Endothelial cell of umbilical vein (primary cell): ENCODE measurements around the gene CAMK2B. TPM values are rescaled to one million over a fixed set of nuclear protein-coding genes. Genes with fewer than 3 reads are reported as not detected.

Source experiments
- BruUV-seq: library from RNA; stranded (reverse); fragments of 400-500 nt; replicated peaks from 2 replicates; lab custom pipeline; 2021; lab: Mats Ljungman, UMichigan
- CTCF ChIA-PET: fragments of 300-600, 350-600 bp; sonication (Branson Sonifier 250); formaldehyde crosslinking; loops from one replicate; lab custom pipeline; 2021; ENCODE audit warnings: antibody characterized with exemption, inconsistent platforms; lab: Charles Lee
- POLR2A ChIA-PET: fragments of 300-600, 350-600 bp; sonication (Branson Sonifier 250); formaldehyde crosslinking; loops from one replicate; lab custom pipeline; 2021; ENCODE audit warnings: antibody characterized with exemption, inconsistent platforms; lab: Charles Lee
- DNase-seq: peaks from one replicate; pipeline ENCODE4 v3.0.0-alpha.2; 2011; ENCODE audit warnings: low read depth, low spot score
- FAIRE-seq: peaks from 2 replicates; lab custom pipeline; 2011; peaks lifted over from hg19 to GRCh38; lab: Jason Lieb, UNC
- H2AFZ ChIP-seq: 2 replicates; pipeline ENCODE4 v1.6.0; 2012; ENCODE audit warnings: low read depth, low read length, control low read depth, inconsistent platforms
- H3K27ac ChIP-seq: 2 replicates; pipeline ENCODE4 v1.5.1; 2011; ENCODE audit warnings: low read depth, mild to moderate bottlenecking, control low read depth, low read length, moderate library complexity; ENCODE audit not compliant: insufficient read depth
- H3K27me3 ChIP-seq, 2 experiments: 2 replicates each; pipeline versions ENCODE4 v1.6.0 to v1.6.1; 2011; ENCODE audit warnings: low read length in 2 of 2, mixed read lengths in 1 of 2; ENCODE audit not compliant: control insufficient read depth in 2 of 2, insufficient read depth in 2 of 2
- H3K36me3 ChIP-seq, 2 experiments: 2 replicates in 1 of 2; 3 replicates in 1 of 2; pipeline ENCODE4 v1.5.1; 2011; ENCODE audit warnings: low read length in 2 of 2, mild to moderate bottlenecking in 1 of 2, moderate library complexity in 1 of 2; ENCODE audit not compliant: control insufficient read depth in 2 of 2, insufficient read depth in 2 of 2; ENCODE audit errors: extremely low read depth in 1 of 2
- H3K4me1 ChIP-seq: 3 replicates; pipeline ENCODE4 v1.5.1; 2011; ENCODE audit warnings: mild to moderate bottlenecking, low read length; ENCODE audit not compliant: control insufficient read depth, insufficient read depth; ENCODE audit errors: extremely low read depth
- H3K4me2 ChIP-seq: 2 replicates; pipeline ENCODE4 v1.6.1; 2011; ENCODE audit warnings: low read length, control low read depth, mixed read lengths; ENCODE audit not compliant: insufficient read depth
- H3K4me3 ChIP-seq, 3 experiments: fragments of 200-600 bp in 1 of 3; sonication (generic), shearing (Covaris generic) in 1 of 3; replicated peaks in 1 of 3; 2 replicates each; pipeline ENCODE4 v1.5.1; 2011 to 2016; ENCODE audit warnings: control low read depth in 3 of 3, low read length in 3 of 3, mild to moderate bottlenecking in 2 of 3, inconsistent platforms in 1 of 3, low read depth in 1 of 3, moderate library complexity in 1 of 3; ENCODE audit not compliant: insufficient read depth in 1 of 3
- H3K79me2 ChIP-seq: 2 replicates; pipeline ENCODE4 v1.6.0; 2012; ENCODE audit warnings: low read length, inconsistent platforms; ENCODE audit not compliant: control insufficient read depth, insufficient read depth
- H3K9ac ChIP-seq: replicated peaks from 2 replicates; pipeline ENCODE3; 2011; ENCODE audit warnings: low read length, control low read depth; ENCODE audit not compliant: insufficient read depth; ENCODE audit errors: extremely low read depth
- H3K9me1 ChIP-seq: replicated peaks from 3 replicates; pipeline ENCODE4 v1.6.0; 2011; ENCODE audit warnings: mild to moderate bottlenecking, low read length; ENCODE audit not compliant: control insufficient read depth, insufficient read depth; ENCODE audit errors: extremely low read depth
- H3K9me3 ChIP-seq: replicated peaks from 2 replicates; pipeline ENCODE4 v1.5.1; 2012; ENCODE audit warnings: low read length, inconsistent platforms; ENCODE audit not compliant: control insufficient read depth, insufficient read depth
- H4K20me1 ChIP-seq: replicated peaks from 2 replicates; pipeline ENCODE3; 2011; ENCODE audit warnings: mild to moderate bottlenecking, low read length; ENCODE audit not compliant: control insufficient read depth, insufficient read depth; ENCODE audit errors: extremely low read depth
- EZH2 ChIP-seq: IDR thresholded peaks from 2 replicates; pipeline ENCODE4 v1.6.1; 2012; ENCODE audit warnings: borderline replicate concordance, low read depth, mild to moderate bottlenecking, moderate library complexity, low read length, inconsistent platforms; ENCODE audit not compliant: severe bottlenecking
- FOS ChIP-seq: IDR thresholded peaks from 2 replicates; pipeline ENCODE4 v1.6.1; 2011; ENCODE audit warnings: mild to moderate bottlenecking, low read length, moderate library complexity, borderline replicate concordance; ENCODE audit not compliant: insufficient read depth
- GATA2 ChIP-seq: IDR thresholded peaks from 2 replicates; pipeline ENCODE4 v1.7.0; 2011; ENCODE audit warnings: low read depth, mild to moderate bottlenecking, moderate library complexity, mixed read lengths, low read length; ENCODE audit not compliant: insufficient read length, insufficient read depth
- MYC ChIP-seq: IDR thresholded peaks from one replicate; pipeline ENCODE4 v1.6.1; 2011; ENCODE audit warnings: mild to moderate bottlenecking, low read depth, low read length
- POLR2A ChIP-seq: IDR thresholded peaks from 2 replicates; pipeline ENCODE4 v1.6.1; 2012; ENCODE audit warnings: low read depth, mild to moderate bottlenecking, control low read depth, low read length
- dilution Hi-C: fragments of 300-500 bp; cut with MboI; formaldehyde crosslinking; loops from one replicate; pipeline ENCODE4 v1.15.0; 2019; ENCODE audit warnings: low sequenced_read_pairs; ENCODE audit not compliant: extremely low pct_ligation_motif_present
- intact Hi-C: fragments of 100-400 bp; cut with micrococcal nuclease; formaldehyde crosslinking; loops from one replicate; pipeline ENCODE4 v1.10.0; 2022
- polyA plus RNA-seq, 4 experiments: library from polyadenylated mRNA; depleted of rRNA in 3 of 4; stranded (reverse) in 3 of 4; unstranded in 1 of 4; fragments of >200 nt; gene quantifications; 2 replicates each; pipeline versions ENCODE4 v1.2.1 to v1.2.3, GENCODE V29; 2011 to 2012; ENCODE audit warnings: missing spikeins in 1 of 4
- total RNA-seq: library from RNA; stranded (reverse); gene quantifications from 2 replicates; pipeline ENCODE4 v1.2.3, GENCODE V29; 2021

Gene CAMK2B
- total and polyA plus RNA-seq, 2 donors (not counting 3 experiments of a cell fraction or from before 2014, with no cell fraction given), result 0.57 to 1.6 TPM

- DNase-seq, result no peak
- dilution Hi-C loops, result no loop called here
- no peak overlapping the region for H3K9ac ChIP-seq
- no peaks in the 10 kb centered on the region for H4K20me1 ChIP-seq
- no peaks in the 10 kb centered on the region for H3K9me3 ChIP-seq
- no peak overlapping the region for H3K4me2 ChIP-seq
- intact Hi-C loops, result no loop called here
- no peaks in the 10 kb centered on the region for H3K27me3 ChIP-seq
- ChIA-PET CTCF (interaction anchor here (0.9 to 2.8 kb wide), 3 partner anchors 11 to 39 kb away, joined by 3 to 10 read pairs (median 4); no protein-coding TSS in a partner anchor), POLR2A (no interaction called here)
- no peaks in the 10 kb centered on the region for H3K9me1 ChIP-seq
- TF ChIP-seq FOS, result no peak
- no peaks in the 10 kb centered on the region for H3K36me3 ChIP-seq
- H2AFZ ChIP-seq, result no peak overlapping the region
- BruUV-seq, result no TSS peak
- FAIRE-seq, result no peak
- H3K4me1 ChIP-seq, result no peaks in the 10 kb centered on the region
- H3K79me2 ChIP-seq, result no peaks in the 10 kb centered on the region
- H3K27ac ChIP-seq, result no peak overlapping the region
- H3K4me3 ChIP-seq, result no peak overlapping the region
These were observed 45.5 kb downstream of the CAMK2B start for GRCh38 chr7:44279731-44280505.

- TF ChIP-seq GATA2 (no peak), EZH2 (no peak), MYC (no peak), POLR2A (no peak)
- no peaks in the 10 kb centered on the region for H3K4me1 ChIP-seq
- H3K79me2 ChIP-seq, result no peaks in the 10 kb centered on the region
- no peak for FAIRE-seq
- DNase-seq, result no peak
- no peak overlapping the region for H3K4me2 ChIP-seq
- intact Hi-C loops, result no loop called here
- H3K4me3 ChIP-seq, result no peak overlapping the region
- ChIA-PET CTCF (interaction anchor here (0.9 to 2.8 kb wide), 2 partner anchors 12 to 38 kb away, joined by 3 to 10 read pairs; no protein-coding TSS in a partner anchor), POLR2A (no interaction called here)
- no peaks in the 10 kb centered on the region for H3K36me3 ChIP-seq
- no peak overlapping the region for H3K9ac ChIP-seq
- dilution Hi-C loops, result no loop called here
- H3K9me1 ChIP-seq, result no peaks in the 10 kb centered on the region
- no peaks in the 10 kb centered on the region for H3K9me3 ChIP-seq
- BruUV-seq, result no TSS peak
- no peaks in the 10 kb centered on the region for H3K27me3 ChIP-seq
- no peak overlapping the region for H2AFZ ChIP-seq
- H3K27ac ChIP-seq, result no peak overlapping the region
- H4K20me1 ChIP-seq, result no peaks in the 10 kb centered on the region
These were observed 46.1 kb downstream of the CAMK2B start for GRCh38 chr7:44279286-44279685.
